Measurements from ENCODE around the gene CNOT9.

DNA sequence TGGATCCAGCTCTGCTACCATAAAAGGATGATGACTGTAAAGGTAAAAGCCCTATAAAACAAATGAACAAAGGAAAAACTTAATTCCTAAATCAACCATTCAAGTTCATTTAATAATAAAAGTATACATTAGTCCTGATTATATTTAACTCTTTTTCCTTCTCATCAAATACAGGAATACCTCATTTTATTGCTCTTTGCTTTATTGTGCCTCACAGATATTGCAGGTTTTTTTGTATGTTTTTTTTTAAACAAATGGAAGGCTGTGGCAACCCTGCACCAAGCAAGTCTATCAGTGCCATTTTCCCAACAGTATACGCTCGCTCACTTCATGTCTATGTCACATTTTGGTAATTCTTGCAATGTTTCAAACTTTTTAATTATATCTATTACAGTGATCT, 38.6 kb upstream of the CNOT9 start:
- no peak for TF ChIP-seq POLR2A (IDR thresholded peaks at IDR 0.05; ENCODE audit: low read depth, low read length)
- no peak for TF ChIP-seq POLR2AphosphoS5 (IDR thresholded peaks at IDR 0.05; ENCODE audit: low read depth, low read length)
- no peak for TF ChIP-seq TAF1 (IDR thresholded peaks at IDR 0.05; ENCODE audit: low read depth, low read length)
- TF ChIP-seq POU2F2 (IDR thresholded peaks at IDR 0.05; ENCODE audit: low read depth, low read length): no peak
- TF ChIP-seq SPI1 (IDR thresholded peaks at IDR 0.05; ENCODE audit: low read depth, low read length): no peak

All from GM12891 (cell line).